MV-4-11 (cell line): Measurements from ENCODE around the gene UGT1A6.

Experiments used
- DNase-seq: peaks from one replicate; lab custom pipeline; 2025; lab: John Stamatoyannopoulos, UW

The UGT1A6 gene

GRCh38 chr2:233802132-233802815 is 109.6 kb downstream of the UGT1A6 start:
- DNase-seq: no peak

GRCh38 chr2:233803292-233803911 is 110.7 kb downstream of the UGT1A6 start:
- DNase-seq: no peak

GRCh38 chr2:233803994-233804393 is 111.3 kb downstream of the UGT1A6 start:
- no peak for DNase-seq

GRCh38 chr2:233807215-233807865 is 114.7 kb downstream of the UGT1A6 start:
- DNase-seq: no peak

GRCh38 chr2:233807966-233808935 is 115.6 kb downstream of the UGT1A6 start:
- no peak for DNase-seq

- no peak for DNase-seq
Observed at GRCh38 chr2:233810385-233810784, 117.7 kb downstream of the UGT1A6 start.

- no peak for DNase-seq
Observed at GRCh38 chr2:233811087-233811486, 118.4 kb downstream of the UGT1A6 start.

- no peak for DNase-seq
Observed at GRCh38 chr2:233811732-233812131, 119.0 kb downstream of the UGT1A6 start.

- no peak for DNase-seq
Observed at GRCh38 chr2:233813236-233814055, 120.8 kb downstream of the UGT1A6 start.

GRCh38 chr2:233814056-233814835 is 121.6 kb downstream of the UGT1A6 start:
- no peak for DNase-seq

GRCh38 chr2:233815861-233816260 is 123.2 kb downstream of the UGT1A6 start:
- DNase-seq: no peak

- no peak for DNase-seq
Observed at GRCh38 chr2:233816334-233816733, 123.6 kb downstream of the UGT1A6 start.

GRCh38 chr2:233816771-233817170 is 124.1 kb downstream of the UGT1A6 start:
- DNase-seq: no peak

- no peak for DNase-seq
Observed at GRCh38 chr2:233817361-233817911, 124.7 kb downstream of the UGT1A6 start.

GRCh38 chr2:233817995-233818638 is 125.4 kb downstream of the UGT1A6 start:
- no peak for DNase-seq

- no peak for DNase-seq
Observed at GRCh38 chr2:233818639-233819621, 126.2 kb downstream of the UGT1A6 start.

GRCh38 chr2:233819884-233820773 is 127.4 kb downstream of the UGT1A6 start:
- no peak for DNase-seq
